Measurements from ENCODE around the gene IGFBP6. TPM values are rescaled to one million over a fixed set of nuclear protein-coding genes. Genes with fewer than 3 reads are reported as not detected.

IGFBP6 gene
- polyA plus RNA-seq, 1 of the 3 experiments (the other 2 are of a cell fraction), result 570 TPM

DNA sequence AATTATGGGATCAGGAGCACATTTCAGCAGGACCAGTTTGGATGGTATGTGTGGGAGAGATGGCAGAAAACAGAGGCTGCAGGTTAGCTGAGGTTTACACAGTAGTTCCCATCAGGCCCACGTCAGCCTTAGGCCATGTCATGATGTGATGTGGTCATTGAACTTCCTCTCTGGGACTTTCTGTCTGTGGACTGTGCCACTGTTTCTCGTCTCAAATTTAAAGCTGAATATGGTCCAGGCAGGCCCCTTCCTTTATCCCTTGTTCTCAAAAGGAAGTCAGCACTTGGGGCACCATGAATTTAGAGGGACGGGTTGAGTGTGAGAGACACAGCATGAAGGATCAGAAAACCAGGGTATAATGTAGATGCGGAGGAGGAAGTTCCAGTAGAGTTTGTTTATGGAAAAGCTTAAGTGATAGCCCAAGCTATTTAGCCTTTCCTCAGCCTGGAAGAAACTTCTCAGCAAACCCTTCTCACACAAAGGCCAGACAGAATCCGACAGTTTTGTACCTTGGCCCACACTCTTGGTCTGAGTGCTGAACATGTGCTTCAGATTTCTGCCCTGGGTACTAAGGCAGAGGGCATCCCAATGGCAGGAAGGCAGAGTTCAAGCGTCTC is 3.6 kb upstream of the IGFBP6 start:
- Histone ChIP-seq H3K36me3 (replicated peaks in 1 of 2; ENCODE audit: control insufficient read depth in 1 of 2, insufficient read depth in 2 of 2, low read length in 1 of 2) (no peaks in the 10 kb centered on the region), H4K20me1 (ENCODE audit: insufficient read depth) (no peaks in the 10 kb centered on the region), H3K4me2 (no peak overlapping the region), H3K27me3 (ENCODE audit: insufficient read depth) (no peaks in the 10 kb centered on the region), H3F3A (replicated peaks; ENCODE audit: insufficient read depth) (peaks cover 19% of the 10 kb centered on the region), H3K4me3 (ENCODE audit: low read depth in 2 of 2, low read length in 1 of 2) (no peak overlapping the region), H3K79me2 (ENCODE audit: insufficient read depth) (peaks cover 4% of the 10 kb centered on the region; the same call in 1 of the 2 replicates), H3K27ac (ENCODE audit: low read depth in 2 of 2, low read length in 1 of 2) (no peak overlapping the region), H3K4me1 (ENCODE audit: control insufficient read depth in 1 of 2, insufficient read depth in 2 of 2, low read depth in 1 of 2, low read length in 1 of 2) (peaks cover 10 to 20% of the 10 kb centered on the region in 2 experiments; a peak in 2 of 4 replicates), H2AFZ (ENCODE audit: low read depth) (no peak overlapping the region), H3K9me2 (no peaks in the 10 kb centered on the region), H3K9ac (no peak overlapping the region), H3K9me3 (no peaks in the 10 kb centered on the region)
- POLR2A ChIA-PET, result no interaction called here
- CTCF ChIA-PET, result interaction anchor here (0.7 to 4.9 kb wide), 5 partner anchors 12 to 46 kb away, joined by 3 to 48 read pairs (median 5); partner anchors contain the start of gene SPRYD3
- DNase-seq, result no peak
- TF ChIP-seq TCF12 (IDR thresholded peaks at IDR 0.05) (no peak), SMC3 (IDR thresholded peaks at IDR 0.05; ENCODE audit: low read depth, low read length) (no peak), RAD21 (IDR thresholded peaks at IDR 0.05; ENCODE audit: low read length) (no peak), NFIC (IDR thresholded peaks at IDR 0.05; ENCODE audit: borderline replicate concordance) (no peak), YY1 (IDR thresholded peaks at IDR 0.05; ENCODE audit: low read depth) (no peak), GABPA (IDR thresholded peaks at IDR 0.05; ENCODE audit: low read depth) (no peak), NRF1 (IDR thresholded peaks at IDR 0.05; ENCODE audit: low read depth, low read length) (no peak), FOSL2 (IDR thresholded peaks at IDR 0.05; ENCODE audit: borderline replicate concordance, low read depth) (no peak), EP300 (IDR thresholded peaks at IDR 0.05; ENCODE audit: borderline replicate concordance in 1 of 2, low read depth in 1 of 2, low read length in 1 of 2) (no peak)
- TF ChIP-seq, protein P1, sequence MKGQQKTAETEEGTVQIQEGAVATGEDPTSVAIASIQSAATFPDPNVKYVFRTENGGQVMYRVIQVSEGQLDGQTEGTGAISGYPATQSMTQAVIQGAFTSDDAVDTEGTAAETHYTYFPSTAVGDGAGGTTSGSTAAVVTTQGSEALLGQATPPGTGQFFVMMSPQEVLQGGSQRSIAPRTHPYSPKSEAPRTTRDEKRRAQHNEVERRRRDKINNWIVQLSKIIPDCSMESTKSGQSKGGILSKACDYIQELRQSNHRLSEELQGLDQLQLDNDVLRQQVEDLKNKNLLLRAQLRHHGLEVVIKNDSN (IDR thresholded peaks at IDR 0.05; ENCODE audit: borderline replicate concordance, low read depth), result no peak
- TF ChIP-seq, protein P2, sequence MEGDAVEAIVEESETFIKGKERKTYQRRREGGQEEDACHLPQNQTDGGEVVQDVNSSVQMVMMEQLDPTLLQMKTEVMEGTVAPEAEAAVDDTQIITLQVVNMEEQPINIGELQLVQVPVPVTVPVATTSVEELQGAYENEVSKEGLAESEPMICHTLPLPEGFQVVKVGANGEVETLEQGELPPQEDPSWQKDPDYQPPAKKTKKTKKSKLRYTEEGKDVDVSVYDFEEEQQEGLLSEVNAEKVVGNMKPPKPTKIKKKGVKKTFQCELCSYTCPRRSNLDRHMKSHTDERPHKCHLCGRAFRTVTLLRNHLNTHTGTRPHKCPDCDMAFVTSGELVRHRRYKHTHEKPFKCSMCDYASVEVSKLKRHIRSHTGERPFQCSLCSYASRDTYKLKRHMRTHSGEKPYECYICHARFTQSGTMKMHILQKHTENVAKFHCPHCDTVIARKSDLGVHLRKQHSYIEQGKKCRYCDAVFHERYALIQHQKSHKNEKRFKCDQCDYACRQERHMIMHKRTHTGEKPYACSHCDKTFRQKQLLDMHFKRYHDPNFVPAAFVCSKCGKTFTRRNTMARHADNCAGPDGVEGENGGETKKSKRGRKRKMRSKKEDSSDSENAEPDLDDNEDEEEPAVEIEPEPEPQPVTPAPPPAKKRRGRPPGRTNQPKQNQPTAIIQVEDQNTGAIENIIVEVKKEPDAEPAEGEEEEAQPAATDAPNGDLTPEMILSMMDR (IDR thresholded peaks at IDR 0.05), result no peak
- TF ChIP-seq, protein P3, sequence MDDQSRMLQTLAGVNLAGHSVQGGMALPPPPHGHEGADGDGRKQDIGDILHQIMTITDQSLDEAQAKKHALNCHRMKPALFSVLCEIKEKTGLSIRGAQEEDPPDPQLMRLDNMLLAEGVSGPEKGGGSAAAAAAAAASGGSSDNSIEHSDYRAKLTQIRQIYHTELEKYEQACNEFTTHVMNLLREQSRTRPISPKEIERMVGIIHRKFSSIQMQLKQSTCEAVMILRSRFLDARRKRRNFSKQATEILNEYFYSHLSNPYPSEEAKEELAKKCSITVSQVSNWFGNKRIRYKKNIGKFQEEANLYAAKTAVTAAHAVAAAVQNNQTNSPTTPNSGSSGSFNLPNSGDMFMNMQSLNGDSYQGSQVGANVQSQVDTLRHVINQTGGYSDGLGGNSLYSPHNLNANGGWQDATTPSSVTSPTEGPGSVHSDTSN (IDR thresholded peaks at IDR 0.05), result no peak
- WGBS (ENCODE audit: low lambda C conversion rate), result 94% methylated on average over 6 of the region's 6 CpGs

DNA sequence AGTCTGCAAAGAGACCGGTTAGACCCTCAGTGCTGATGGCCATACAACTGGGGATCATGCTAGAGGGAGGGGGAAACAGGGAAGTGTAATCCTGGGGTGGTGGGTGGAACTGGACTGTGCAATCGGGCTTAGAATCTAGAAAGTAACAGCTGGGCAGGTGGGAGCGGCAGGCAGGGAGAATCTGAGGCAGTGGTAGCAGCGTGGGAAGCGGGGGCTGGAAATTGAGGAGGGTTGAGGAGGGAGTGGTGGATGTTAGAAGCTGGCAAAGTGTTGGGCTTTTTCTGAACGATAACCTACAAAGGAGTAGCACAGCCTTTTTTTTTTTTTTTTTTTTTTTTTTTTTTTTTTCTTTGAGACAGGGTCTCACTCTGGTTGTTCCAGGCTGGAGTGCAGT is 3.1 kb upstream of the IGFBP6 start:
- peaks cover 24% of the 10 kb centered on the region for H3F3A ChIP-seq (replicated peaks; ENCODE audit: insufficient read depth)
- no peaks in the 10 kb centered on the region for H3K36me3 ChIP-seq (replicated peaks in 1 of 2; ENCODE audit: control insufficient read depth in 1 of 2, insufficient read depth in 2 of 2, low read length in 1 of 2)
- H3K9me2 ChIP-seq, result no peaks in the 10 kb centered on the region
- H3K79me2 ChIP-seq (ENCODE audit: insufficient read depth), result peaks cover 4% of the 10 kb centered on the region; the same call in 1 of the 2 replicates
- H3K27ac ChIP-seq (ENCODE audit: low read depth in 2 of 2, low read length in 1 of 2), result no peak overlapping the region
- no peak overlapping the region for H3K4me3 ChIP-seq (ENCODE audit: low read depth in 2 of 2, low read length in 1 of 2)
- ChIA-PET POLR2A (no interaction called here), CTCF (interaction anchor here (0.7 to 4.9 kb wide), 4 partner anchors 12 to 47 kb away, joined by 3 to 48 read pairs (median 4); partner anchors contain the start of gene SPRYD3)
- H4K20me1 ChIP-seq (ENCODE audit: insufficient read depth), result no peaks in the 10 kb centered on the region
- no peaks in the 10 kb centered on the region for H3K9me3 ChIP-seq
- H3K27me3 ChIP-seq (ENCODE audit: insufficient read depth), result no peaks in the 10 kb centered on the region
- no peak overlapping the region for H2AFZ ChIP-seq (ENCODE audit: low read depth)
- no peak overlapping the region for H3K9ac ChIP-seq
- H3K4me2 ChIP-seq, result no peak overlapping the region
- H3K4me1 ChIP-seq (ENCODE audit: control insufficient read depth in 1 of 2, insufficient read depth in 2 of 2, low read depth in 1 of 2, low read length in 1 of 2), result peaks cover 10 to 25% of the 10 kb centered on the region in 2 experiments; a peak in 2 of 4 replicates
- DNase-seq, result no peak
- 91% methylated on average over 6 of the region's 6 CpGs for WGBS (ENCODE audit: low lambda C conversion rate)
- TF ChIP-seq POLR2AphosphoS5 (IDR thresholded peaks at IDR 0.05; ENCODE audit: low read depth, low read length) (no peak), TEAD4 (IDR thresholded peaks at IDR 0.05; ENCODE audit: borderline replicate concordance, insufficient read depth) (no peak), SIN3A (IDR thresholded peaks at IDR 0.05; ENCODE audit: borderline replicate concordance, low read depth, low read length) (no peak), FOSL2 (IDR thresholded peaks at IDR 0.05; ENCODE audit: borderline replicate concordance, low read depth) (no peak), FOXM1 (IDR thresholded peaks at IDR 0.05; ENCODE audit: low read depth) (no peak), NFIC (IDR thresholded peaks at IDR 0.05; ENCODE audit: borderline replicate concordance) (no peak), MXI1 (IDR thresholded peaks at IDR 0.05; ENCODE audit: low read depth, low read length) (no peak), JUND (IDR thresholded peaks at IDR 0.05) (no peak)
- TF ChIP-seq, protein P4, sequence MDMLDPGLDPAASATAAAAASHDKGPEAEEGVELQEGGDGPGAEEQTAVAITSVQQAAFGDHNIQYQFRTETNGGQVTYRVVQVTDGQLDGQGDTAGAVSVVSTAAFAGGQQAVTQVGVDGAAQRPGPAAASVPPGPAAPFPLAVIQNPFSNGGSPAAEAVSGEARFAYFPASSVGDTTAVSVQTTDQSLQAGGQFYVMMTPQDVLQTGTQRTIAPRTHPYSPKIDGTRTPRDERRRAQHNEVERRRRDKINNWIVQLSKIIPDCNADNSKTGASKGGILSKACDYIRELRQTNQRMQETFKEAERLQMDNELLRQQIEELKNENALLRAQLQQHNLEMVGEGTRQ (IDR thresholded peaks at IDR 0.05; ENCODE audit: borderline replicate concordance, low read depth, low read length), result no peak
- TF ChIP-seq, protein P3 (IDR thresholded peaks at IDR 0.05), result no peak
- TF ChIP-seq, protein P2 (IDR thresholded peaks at IDR 0.05), result no peak

All from SK-N-SH (cell line).